Stimulated activated CD8-positive, alpha-beta memory T cell treated with anti-CD3 and anti-CD28 coated beads, Interleukin-4, amount 100 ng/mL, for 24 hours (primary cell): ENCODE results near the gene PTPRR.

Source experiments
- DNase-seq: peaks from one replicate; pipeline ENCODE4 v3.0.0-alpha.2; 2020; ENCODE audit warnings: low read depth

The PTPRR gene

GRCh38 chr12:70592664-70593063 is 327.9 kb downstream of the PTPRR start:
- DNase-seq = no peak

- no peak for DNase-seq
Measured at GRCh38 chr12:70590549-70591226, 329.9 kb downstream of the PTPRR start.

GRCh38 chr12:70590051-70590450 is 330.5 kb downstream of the PTPRR start:
- peak; percentile 44 for DNase-seq
